Stimulated activated CD8-positive, alpha-beta memory T cell treated with anti-CD3 and anti-CD28 coated beads, Interleukin-12 subunit alpha, Interleukin-12 subunit beta, amount 100 ng/mL, for 24 hours (primary cell): ENCODE measurements around the gene PRMT1.

Experiments used
- DNase-seq: peaks from one replicate; pipeline ENCODE4 v3.0.0-alpha.2; 2020; ENCODE audit errors: extremely low read depth

PRMT1 gene

DNA sequence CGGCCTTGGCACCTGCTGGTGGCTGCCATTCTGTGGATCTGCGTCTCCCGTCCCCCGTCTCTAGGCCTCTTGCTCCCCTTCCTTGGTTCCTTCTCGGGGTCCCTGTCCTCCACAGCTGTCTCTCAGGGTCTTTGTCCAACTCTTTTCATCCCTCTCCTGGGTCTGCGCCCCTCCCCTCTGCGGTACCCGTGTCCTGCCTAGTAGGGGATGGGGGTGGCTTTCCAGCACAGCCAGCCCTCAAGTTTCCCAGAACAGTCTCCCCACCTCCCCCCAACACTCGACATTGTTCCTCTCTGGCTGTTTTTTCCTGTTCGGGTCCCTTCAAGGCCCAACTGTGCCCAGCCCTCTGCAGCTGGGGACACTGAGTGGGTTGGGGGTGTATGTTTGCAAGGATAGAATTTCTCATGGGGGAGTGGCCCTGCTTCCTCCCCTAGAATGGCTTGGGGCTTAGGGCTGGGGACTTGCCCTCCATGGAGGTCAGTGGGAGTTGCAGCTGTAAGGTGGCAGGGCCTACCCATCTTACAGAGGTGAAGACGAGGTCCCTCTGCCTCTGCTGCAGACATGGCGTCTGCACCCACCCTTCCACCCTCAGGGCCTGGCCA lies 11.6 kb downstream of the PRMT1 start:
- DNase-seq = no peak

DNA sequence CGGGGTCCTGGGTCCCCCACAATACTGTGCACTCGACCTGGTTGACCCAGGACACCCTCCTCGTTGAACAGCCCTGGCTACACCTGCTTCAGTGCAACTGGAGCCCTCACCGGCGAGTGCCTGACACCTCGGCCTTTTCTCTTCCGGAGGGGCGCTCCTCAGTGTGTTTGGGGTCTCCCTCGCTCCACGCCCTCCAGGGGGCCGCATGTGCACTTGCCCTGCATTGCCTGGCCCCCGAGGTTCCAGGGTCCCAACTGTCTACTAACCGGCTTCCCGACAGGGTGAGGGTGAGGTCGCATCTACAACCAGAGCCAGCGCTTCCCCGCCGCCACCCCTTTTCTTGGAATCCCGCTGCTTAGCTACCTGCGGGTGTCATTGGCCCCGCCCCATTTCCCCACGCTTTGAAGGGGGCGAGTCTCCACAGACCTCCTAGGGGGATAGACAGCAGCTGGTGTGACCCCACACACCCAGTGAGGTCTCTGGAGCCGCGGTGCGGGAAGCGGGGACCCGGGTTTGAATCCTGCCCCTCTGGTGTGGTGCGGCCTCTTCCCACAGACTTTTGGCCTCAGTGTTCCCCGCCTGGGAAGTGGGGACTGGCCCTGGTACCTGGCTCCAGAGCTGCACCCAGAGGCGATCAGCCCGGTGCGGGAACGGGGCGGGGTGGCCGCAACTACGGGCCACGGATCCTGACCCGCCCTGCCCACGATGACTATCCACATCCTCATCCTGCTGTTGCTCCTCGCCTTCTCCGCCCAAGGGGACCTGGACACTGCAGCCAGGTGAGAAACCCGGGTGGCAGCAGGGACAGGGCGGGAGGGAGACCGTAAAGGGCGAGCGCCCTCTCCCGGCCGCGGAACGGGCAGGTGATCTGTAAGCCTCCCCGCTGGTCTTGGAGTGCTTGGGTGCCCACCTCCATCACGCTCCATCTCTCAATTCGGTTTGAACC lies 12.3 kb downstream of the PRMT1 start, which contains the start of gene ADM5:
Gene ADM5 (plus strand): TSS at position 462 of the 946 bp plus-strand sequence. CDS start 244 bp downstream, at position 706.
- no peak for DNase-seq

- no peak for DNase-seq
These were observed 13.1 kb downstream of the PRMT1 start for GRCh38 chr19:49690079-49690655.

GRCh38 chr19:49690656-49691242 lies 13.7 kb downstream of the PRMT1 start, which contains the start of gene CPT1C:
CPT1C (plus strand) TSS chr19:49691116; CDS start chr19:49692253, 1,137 bp downstream.
- no peak for DNase-seq

GRCh38 chr19:49691243-49692146 lies 14.4 kb downstream of the PRMT1 start:
- DNase-seq = no peak

- DNase-seq = no peak
These were observed 15.1 kb downstream of the PRMT1 start for GRCh38 chr19:49692147-49692506.

GRCh38 chr19:49696115-49696514 lies 19.0 kb downstream of the PRMT1 start:
- DNase-seq = no peak

GRCh38 chr19:49696865-49697264 lies 19.8 kb downstream of the PRMT1 start:
- no peak for DNase-seq

- no peak for DNase-seq
These were observed 22.3 kb downstream of the PRMT1 start for GRCh38 chr19:49699364-49699763.

DNA sequence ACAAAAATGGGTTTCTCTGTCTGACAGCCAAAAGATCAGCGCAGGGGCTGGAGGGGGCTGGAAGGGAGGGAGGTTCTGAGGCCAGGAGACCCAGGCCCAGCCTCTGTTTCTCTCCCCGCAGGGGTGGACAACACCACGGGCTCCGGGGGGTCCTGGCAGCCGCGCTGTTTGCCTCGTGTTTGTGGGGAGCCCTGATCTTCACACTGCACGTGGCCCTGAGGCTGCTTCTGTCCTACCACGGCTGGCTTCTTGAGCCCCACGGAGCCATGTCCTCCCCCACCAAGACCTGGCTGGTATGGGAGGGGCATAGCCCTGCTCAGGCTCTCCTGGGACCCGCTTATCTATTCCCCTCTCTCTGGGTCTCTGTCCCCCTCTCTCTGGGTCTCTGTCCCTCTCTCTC lies 23.5 kb downstream of the PRMT1 start:
- DNase-seq = no peak

- DNase-seq = no peak
These were observed 24.3 kb downstream of the PRMT1 start for GRCh38 chr19:49701271-49701786.

GRCh38 chr19:49704888-49705642 lies 28.0 kb downstream of the PRMT1 start:
- no peak for DNase-seq

- DNase-seq = no peak
These were observed 28.8 kb downstream of the PRMT1 start for GRCh38 chr19:49705919-49706318.

GRCh38 chr19:49710372-49710951 lies 33.4 kb downstream of the PRMT1 start:
- DNase-seq = no peak

DNA sequence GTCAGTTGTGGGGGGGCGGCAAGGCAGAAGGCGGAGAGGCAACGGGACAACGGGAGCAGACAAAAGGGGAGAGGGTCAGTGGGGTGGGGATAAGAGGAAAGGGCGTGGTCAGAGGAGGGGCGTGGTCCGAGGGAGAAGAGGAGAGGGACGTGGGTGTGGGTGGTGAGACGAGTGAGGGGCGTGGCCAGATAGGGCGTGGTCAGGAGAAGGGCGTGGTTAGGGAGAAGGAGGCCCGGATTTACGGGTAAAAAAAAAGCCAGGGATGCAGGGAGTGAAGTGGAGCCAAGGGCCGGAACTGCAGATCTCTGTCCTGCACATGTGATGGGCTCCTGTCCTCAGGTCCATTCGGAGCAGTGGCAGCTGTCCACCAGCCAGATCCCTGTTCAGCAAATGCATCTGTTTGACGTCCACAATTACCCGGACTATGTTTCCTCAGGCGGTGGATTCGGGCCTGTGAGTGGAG lies 35.4 kb downstream of the PRMT1 start:
- no peak for DNase-seq

GRCh38 chr19:49713236-49713845 lies 36.3 kb downstream of the PRMT1 start:
- DNase-seq = no peak

DNA sequence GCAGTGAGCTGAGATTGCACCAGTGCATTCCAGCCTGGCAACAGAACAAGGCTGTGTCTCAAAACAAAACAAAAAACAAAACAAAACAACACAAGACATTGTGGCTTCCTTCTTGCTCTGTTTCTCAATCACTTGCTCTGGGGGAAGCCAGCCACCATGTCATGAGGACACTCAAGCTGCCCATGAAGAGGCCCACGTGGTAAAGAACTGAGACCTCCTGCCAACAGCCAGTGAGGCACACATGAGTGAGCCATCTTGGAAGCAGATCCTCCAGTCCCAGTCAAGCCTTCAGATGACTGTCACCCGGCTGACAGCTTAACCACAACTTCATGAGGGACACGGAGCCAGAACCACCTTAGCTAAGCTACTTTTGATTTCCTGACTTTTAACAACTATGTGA lies 39.1 kb downstream of the PRMT1 start:
- DNase-seq = no peak

DNA sequence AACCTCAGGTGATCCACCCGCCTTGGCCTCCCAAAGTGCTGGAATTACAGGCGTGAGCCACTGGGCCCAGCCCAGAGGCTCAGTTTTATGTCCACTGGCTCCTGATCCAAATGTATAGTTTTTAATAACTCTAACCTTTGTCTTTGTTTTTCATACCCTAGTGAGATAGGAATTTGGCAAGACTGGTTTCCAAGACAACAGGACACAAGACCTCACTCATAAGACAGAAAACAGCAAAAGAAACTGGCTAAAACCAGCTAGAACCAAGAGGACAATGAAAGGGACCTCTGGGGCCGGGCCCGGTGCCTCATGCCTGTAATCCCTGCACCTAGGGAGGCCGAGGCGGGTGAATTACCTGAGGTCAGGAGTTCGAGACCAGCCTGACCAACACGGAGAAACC lies 41.4 kb downstream of the PRMT1 start:
- DNase-seq = no peak

- no peak for DNase-seq
These were observed 41.9 kb downstream of the PRMT1 start for GRCh38 chr19:49718991-49719390.
